Neural cell (in vitro differentiated cells): Measurements from ENCODE around the gene CYP20A1. TPM values are rescaled to one million over a fixed set of nuclear protein-coding genes. Genes with fewer than 3 reads are reported as not detected.
A peak's percentile ranks its signal among the peaks of the same experiment; 100 is the strongest.
"Not testable (repeated sequence)": the region's sequence is repeated elsewhere in the genome, so short reads cannot be mapped to it uniquely, and the experiment has no call there.

Source experiments
- H2AFZ ChIP-seq: fragments of 200-600, 300-800 bp; sonication (generic), shearing (Covaris generic); 2 replicates; pipeline ENCODE4 v1.6.0; 2014; ENCODE audit warnings: low read depth, mild to moderate bottlenecking, antibody characterized with exemption, low read length, moderate library complexity
- H3F3A ChIP-seq: fragments of 200-600 bp; shearing (Covaris generic); 2 replicates; pipeline ENCODE4 v1.6.1; 2016; ENCODE audit warnings: mild to moderate bottlenecking, moderate library complexity, mixed read lengths, antibody characterized with exemption, low read length; ENCODE audit not compliant: insufficient read depth, poor library complexity, severe bottlenecking
- H3K27ac ChIP-seq: fragments of 200-600, 300-800 bp; sonication (generic), shearing (Covaris generic); 2 replicates; pipeline ENCODE4 v1.5.1; 2014; ENCODE audit warnings: mild to moderate bottlenecking, low read length, moderate library complexity
- H3K27me3 ChIP-seq: fragments of 300-800, 200-600 bp; sonication (generic), shearing (Covaris generic); 2 replicates; pipeline ENCODE4 v1.6.0; 2014; ENCODE audit warnings: mild to moderate bottlenecking, low read depth, low read length, moderate library complexity; ENCODE audit not compliant: insufficient read depth
- H3K36me3 ChIP-seq: fragments of 300-800, 200-600 bp; sonication (generic), shearing (Covaris generic); 2 replicates; pipeline ENCODE4 v1.5.1; 2014; ENCODE audit warnings: mild to moderate bottlenecking, antibody characterized with exemption, low read length, moderate library complexity; ENCODE audit not compliant: insufficient read depth
- H3K4me2 ChIP-seq: fragments of 300-800, 200-600 bp; sonication (generic), shearing (Covaris generic); 2 replicates; pipeline ENCODE4 v1.6.0; 2014; ENCODE audit warnings: mild to moderate bottlenecking, low read length
- H3K4me3 ChIP-seq: fragments of 300-800, 200-600 bp; sonication (generic), shearing (Covaris generic); 2 replicates; pipeline ENCODE4 v1.5.1; 2014; ENCODE audit warnings: mild to moderate bottlenecking, low read length, moderate library complexity
- H3K79me2 ChIP-seq: fragments of 200-600 bp; shearing (Covaris generic); replicated peaks from 2 replicates; pipeline ENCODE4 v1.6.0; 2014; ENCODE audit warnings: mild to moderate bottlenecking, low read length, moderate library complexity; ENCODE audit not compliant: insufficient read depth
- H3K9ac ChIP-seq: fragments of 300-800, 200-600 bp; sonication (generic), shearing (Covaris generic); 2 replicates; pipeline ENCODE4 v1.6.1; 2016; ENCODE audit warnings: mild to moderate bottlenecking, low read length, mixed read lengths
- H3K9me2 ChIP-seq: fragments of 200-600 bp; shearing (Covaris generic); 2 replicates; pipeline ENCODE4 v1.6.1; 2016; ENCODE audit warnings: mild to moderate bottlenecking, low read length, mixed read lengths; ENCODE audit not compliant: insufficient read depth
- H3K9me3 ChIP-seq: fragments of 200-600, 300-800 bp; sonication (generic), shearing (Covaris generic); 2 replicates; pipeline ENCODE4 v1.6.1; 2016; ENCODE audit warnings: mild to moderate bottlenecking, mixed run types, low read length, moderate library complexity, mixed read lengths
- H4K20me1 ChIP-seq: fragments of 200-600 bp; shearing (Covaris generic); 2 replicates; pipeline ENCODE4 v1.6.1; 2016; ENCODE audit warnings: mild to moderate bottlenecking, mixed run types; ENCODE audit not compliant: insufficient read depth
- CTCF ChIP-seq: fragments of 450-650 bp; IDR thresholded peaks from 2 replicates; pipeline ENCODE4 v1.5.1; 2014; ENCODE audit warnings: antibody characterized with exemption, mild to moderate bottlenecking, moderate library complexity; ENCODE audit not compliant: poor library complexity, severe bottlenecking
- EP300 ChIP-seq: fragments of 450-650 bp; conservative IDR thresholded peaks from 2 replicates; pipeline ENCODE4 v1.6.1; 2014; ENCODE audit warnings: antibody characterized with exemption, mild to moderate bottlenecking, moderate library complexity; ENCODE audit not compliant: poor library complexity, severe bottlenecking
- EZH2 ChIP-seq: fragments of 200-600, 300-800 bp; shearing (Covaris generic), sonication (generic); IDR thresholded peaks from 2 replicates; pipeline ENCODE4 v1.6.1; 2014; ENCODE audit warnings: antibody characterized with exemption, low read length, borderline replicate concordance, mild to moderate bottlenecking; ENCODE audit not compliant: insufficient read depth, poor library complexity, severe bottlenecking
- MXI1 ChIP-seq: fragments of 450-650 bp; conservative IDR thresholded peaks from 2 replicates; pipeline ENCODE4 v1.6.1; 2014; ENCODE audit warnings: antibody characterized with exemption, mild to moderate bottlenecking; ENCODE audit not compliant: poor library complexity, severe bottlenecking
- POLR2AphosphoS5 ChIP-seq: IDR thresholded peaks from 2 replicates; pipeline ENCODE4 v1.6.1; 2012
- RAD21 ChIP-seq: fragments of 450-650 bp; conservative IDR thresholded peaks from 2 replicates; pipeline ENCODE4 v1.6.1; 2014; ENCODE audit warnings: antibody characterized with exemption, mild to moderate bottlenecking, moderate library complexity
- REST ChIP-seq: IDR thresholded peaks from 2 replicates; pipeline ENCODE4 v1.6.1; 2012; ENCODE audit warnings: borderline replicate concordance
- SMC3 ChIP-seq: fragments of 450-650 bp; conservative IDR thresholded peaks from 2 replicates; pipeline ENCODE4 v1.6.1; 2014; ENCODE audit warnings: antibody characterized with exemption, mild to moderate bottlenecking, moderate library complexity; ENCODE audit not compliant: poor library complexity
- TAF1 ChIP-seq: IDR thresholded peaks from 2 replicates; pipeline ENCODE4 v1.6.1; 2012; ENCODE audit warnings: low read depth
- polyA plus RNA-seq: library from polyadenylated mRNA; depleted of rRNA; stranded (reverse); fragments of >200 nt; gene quantifications from 2 replicates; pipeline ENCODE4 v1.2.3, GENCODE V29; 2014

The CYP20A1 gene
- polyA plus RNA-seq, 1 donor from 2014 or later = 12.9 TPM

- no peak overlapping the region for H3K4me2 ChIP-seq
- no peak overlapping the region for H2AFZ ChIP-seq
- H4K20me1 ChIP-seq = no peaks in the 10 kb centered on the region
- no peaks in the 10 kb centered on the region for H3K27me3 ChIP-seq
- no peaks in the 10 kb centered on the region for H3K9me2 ChIP-seq
- H3K9me3 ChIP-seq = no peaks in the 10 kb centered on the region
- no peak overlapping the region for H3K27ac ChIP-seq
- no peaks in the 10 kb centered on the region for H3F3A ChIP-seq
- no peaks in the 10 kb centered on the region for H3K79me2 ChIP-seq
- H3K36me3 ChIP-seq = no peaks in the 10 kb centered on the region
- no peak overlapping the region for H3K9ac ChIP-seq
- TF ChIP-seq EZH2 (no peak), EP300 (no peak), REST (no peak), TAF1 (no peak), MXI1 (no peak), CTCF (no peak), RAD21 (no peak), POLR2AphosphoS5 (no peak), SMC3 (no peak)
- no peak overlapping the region for H3K4me3 ChIP-seq
Observed at GRCh38 chr2:203209538-203209937, 29.3 kb upstream of the CYP20A1 start.

GRCh38 chr2:203225423-203226039 is 13.3 kb upstream of the CYP20A1 start:
- Histone ChIP-seq H3K36me3 (no peaks in the 10 kb centered on the region), H3K79me2 (no peaks in the 10 kb centered on the region), H3F3A (no peaks in the 10 kb centered on the region), H3K27ac (no peak overlapping the region), H3K27me3 (no peaks in the 10 kb centered on the region), H3K9ac (no peak overlapping the region), H2AFZ (no peak overlapping the region), H3K9me3 (no peaks in the 10 kb centered on the region), H3K9me2 (no peaks in the 10 kb centered on the region), H3K4me3 (no peak overlapping the region), H3K4me2 (no peak overlapping the region), H4K20me1 (no peaks in the 10 kb centered on the region)
- peak; percentile 70 for TF ChIP-seq SMC3
- no peak for TF ChIP-seq EP300
- TF ChIP-seq REST = no peak
- TF ChIP-seq RAD21 = peak; percentile 54
- TF ChIP-seq MXI1 = no peak
- no peak for TF ChIP-seq TAF1
- TF ChIP-seq EZH2 = no peak
- peak; percentile 65 for TF ChIP-seq CTCF
- TF ChIP-seq POLR2AphosphoS5 = no peak

GRCh38 chr2:203229674-203230073 is 9.1 kb upstream of the CYP20A1 start:
- H3K27ac ChIP-seq, H3F3A ChIP-seq, H3K36me3 ChIP-seq, H3K9me2 ChIP-seq, H3K27me3 ChIP-seq, H4K20me1 ChIP-seq, H3K9ac ChIP-seq, H2AFZ ChIP-seq, H3K79me2 ChIP-seq, H3K9me3 ChIP-seq, H3K4me3 ChIP-seq, H3K4me2 ChIP-seq: not testable (repeated sequence)
